Activated CD4-positive, alpha-beta memory T cell treated with anti-CD3 and anti-CD28 coated beads for 36 hours (primary cell): ENCODE results near the gene ABHD5. TPM values are rescaled to one million over a fixed set of nuclear protein-coding genes. Genes with fewer than 3 reads are reported as not detected.

Source experiments
- CTCF ChIA-PET: fragments of 350-600 bp; sonication (Branson Sonifier 250); formaldehyde crosslinking; loops from one replicate; lab custom pipeline; 2021; ENCODE audit warnings: antibody characterized with exemption, inconsistent platforms; lab: Charles Lee
- POLR2A ChIA-PET: fragments of 350-600 bp; sonication (Branson Sonifier 250); formaldehyde crosslinking; loops from one replicate; lab custom pipeline; 2021; ENCODE audit warnings: antibody characterized with exemption; lab: Charles Lee
- DNase-seq: peaks from one replicate; pipeline ENCODE4 v3.0.0-alpha.2; 2020
- H3K27ac Mint-ChIP-seq: one replicate; pipeline ENCODE4 v1.8.0; 2021; ENCODE audit warnings: mixed read lengths
- H3K27me3 Mint-ChIP-seq: one replicate; pipeline ENCODE4 v1.8.0; 2021; ENCODE audit warnings: mixed read lengths
- H3K36me3 Mint-ChIP-seq: one replicate; pipeline ENCODE4 v1.8.0; 2021; ENCODE audit warnings: mixed read lengths
- H3K4me1 Mint-ChIP-seq: one replicate; pipeline ENCODE4 v1.8.0; 2021; ENCODE audit warnings: low read depth, mixed read lengths
- H3K4me3 Mint-ChIP-seq: one replicate; pipeline ENCODE4 v1.8.0; 2021; ENCODE audit warnings: mild to moderate bottlenecking, mixed read lengths
- H3K9me3 Mint-ChIP-seq: one replicate; pipeline ENCODE4 v1.8.0; 2021; ENCODE audit warnings: mixed read lengths
- intact Hi-C: fragments of 100-400 bp; cut with micrococcal nuclease; formaldehyde crosslinking; loops from one replicate; pipeline ENCODE4 v1.15.1; 2023
- total RNA-seq, 2 experiments: library from RNA; stranded (reverse); gene quantifications; one replicate each; pipeline ENCODE4 v1.2.3, GENCODE V29; 2021

The ABHD5 gene
- total RNA-seq, 2 experiments from 2014 or later: 10.0 to 11.4 TPM

DNA sequence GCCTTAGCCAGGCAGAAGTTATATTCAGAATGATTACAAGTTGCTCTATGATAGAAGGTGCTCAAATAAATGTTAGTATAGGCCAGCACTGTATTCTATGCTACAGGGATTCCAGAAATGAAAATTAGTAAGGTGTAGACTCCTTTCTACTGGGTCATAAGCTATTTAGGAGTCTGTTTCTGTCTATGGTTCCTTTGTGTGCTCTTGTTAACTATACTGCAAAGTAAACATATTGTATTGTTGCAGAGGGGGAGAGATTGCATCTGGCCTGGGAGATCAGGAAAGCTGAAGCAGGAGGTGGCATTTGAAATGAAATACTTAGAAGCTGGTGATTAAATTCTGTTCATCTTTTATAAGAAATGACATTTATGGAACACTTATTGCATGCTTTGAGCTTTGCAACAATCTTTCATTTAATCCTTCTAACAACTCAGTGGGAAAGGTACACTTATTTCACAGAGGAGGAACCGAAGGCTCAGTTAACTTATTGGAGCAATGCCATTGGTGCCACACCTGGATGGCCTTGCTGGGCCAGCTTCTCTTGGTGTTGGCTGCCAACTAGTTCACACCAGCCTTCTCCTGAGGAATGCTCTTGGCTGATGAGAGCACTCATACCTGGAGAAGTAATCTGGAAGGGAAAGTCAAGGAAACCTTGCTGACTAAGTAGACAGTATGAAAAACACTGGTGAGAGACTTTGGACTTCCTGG is 39.1 kb downstream of the ABHD5 start:
- ChIA-PET CTCF (interaction anchor here (1.0 kb wide), 1 partner anchor 469 kb away, joined by 3 read pairs; no protein-coding TSS in a partner anchor), POLR2A (no interaction called here)
- H3K36me3 Mint-ChIP-seq: peaks cover 4% of the 10 kb centered on the region
- H3K9me3 Mint-ChIP-seq: no peaks in the 10 kb centered on the region
- H3K27me3 Mint-ChIP-seq: no peaks in the 10 kb centered on the region
- no peak overlapping the region for H3K27ac Mint-ChIP-seq
- no peak for DNase-seq
- H3K4me1 Mint-ChIP-seq: no peaks in the 10 kb centered on the region
- intact Hi-C loops: no loop called here
- H3K4me3 Mint-ChIP-seq: no peak overlapping the region

DNA sequence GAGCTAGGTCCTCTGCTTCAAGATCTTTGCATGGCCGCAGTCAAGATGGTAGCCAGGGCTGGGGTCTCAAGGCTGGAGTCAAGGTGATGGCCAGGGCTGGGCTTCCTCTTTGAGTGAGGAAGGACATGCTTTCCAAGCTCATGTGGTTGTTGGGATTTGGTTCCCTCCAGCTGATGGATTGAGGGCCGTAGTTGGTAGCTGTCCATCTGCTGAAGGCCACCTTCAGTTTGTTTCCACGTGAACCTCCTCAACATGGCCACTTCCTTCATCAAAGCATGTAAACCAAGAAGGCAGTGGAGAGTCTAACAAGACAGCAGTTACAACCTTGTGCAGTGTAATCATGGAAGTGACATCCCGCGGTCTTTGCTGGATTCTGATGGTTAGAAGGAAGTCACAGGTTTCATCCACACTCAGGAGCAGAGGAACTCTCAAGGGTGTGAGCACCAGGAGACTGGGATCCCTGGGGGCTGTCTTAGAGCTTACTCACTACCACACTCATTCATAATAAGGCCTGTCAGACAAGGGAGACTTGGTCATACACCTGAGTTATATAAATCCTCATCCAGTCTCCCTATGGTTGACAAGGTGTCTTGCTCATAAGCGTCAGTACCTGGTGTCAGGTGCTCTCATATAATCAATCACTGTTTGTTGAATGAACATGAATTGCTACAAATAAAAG is 42.1 kb downstream of the ABHD5 start:
- Mint-ChIP-seq H3K4me1 (no peaks in the 10 kb centered on the region), H3K9me3 (no peaks in the 10 kb centered on the region)
- CTCF ChIA-PET: no interaction called here

DNA sequence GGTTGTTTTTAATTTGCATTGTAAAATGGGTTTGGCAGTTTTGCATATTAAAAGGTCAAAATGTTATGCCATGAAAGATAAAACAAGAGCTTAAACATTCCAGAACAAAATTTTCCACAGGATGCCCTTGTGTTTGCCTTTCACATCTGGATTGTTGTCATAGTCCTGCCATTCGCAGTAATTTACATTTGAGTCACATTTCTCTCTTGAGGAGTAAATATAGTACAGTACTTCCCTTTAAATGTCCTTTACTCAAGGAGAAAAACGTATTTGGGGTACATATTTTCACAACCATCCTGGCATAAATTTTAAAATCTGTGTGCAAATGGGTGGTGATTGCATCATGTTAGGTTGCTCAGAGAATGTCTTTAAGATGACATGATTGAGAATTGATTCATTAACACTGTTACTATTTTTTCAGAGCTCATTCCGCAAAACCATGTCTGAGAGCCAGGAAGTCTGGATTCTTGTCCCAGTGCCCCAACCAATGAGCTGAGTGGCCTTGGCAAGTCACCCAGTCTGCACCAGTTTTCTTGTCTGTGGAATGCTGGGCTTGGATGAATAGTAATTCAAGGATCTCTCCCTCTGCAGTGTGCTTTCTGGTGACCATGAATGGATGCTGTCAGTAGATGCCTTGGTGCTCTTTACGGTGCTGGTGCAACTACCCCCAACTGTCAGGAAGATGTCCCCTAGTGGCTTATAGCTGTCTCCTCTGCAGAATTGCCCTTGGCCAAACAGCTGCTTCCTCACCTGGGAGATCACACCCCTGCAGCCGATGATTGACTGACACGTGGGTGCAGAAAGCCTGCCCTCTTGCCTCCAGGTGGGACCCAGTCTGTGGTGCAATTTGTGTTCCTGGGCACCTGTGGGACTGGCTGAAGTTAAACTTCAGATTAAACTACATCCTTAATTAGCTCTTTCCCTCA is 43.0 kb downstream of the ABHD5 start:
- H3K4me1 Mint-ChIP-seq: no peaks in the 10 kb centered on the region
- no peaks in the 10 kb centered on the region for H3K9me3 Mint-ChIP-seq
- H3K36me3 Mint-ChIP-seq: peaks cover 4% of the 10 kb centered on the region
- no peaks in the 10 kb centered on the region for H3K27me3 Mint-ChIP-seq
- intact Hi-C loops: no loop called here
- ChIA-PET CTCF (no interaction called here), POLR2A (no interaction called here)
- no peak overlapping the region for H3K27ac Mint-ChIP-seq
- no peak for DNase-seq
- H3K4me3 Mint-ChIP-seq: no peak overlapping the region

More for the DNA sequence above, 42.1 kb downstream of the ABHD5 start:
- intact Hi-C loops: no loop called here
- Mint-ChIP-seq H3K36me3 (peaks cover 4% of the 10 kb centered on the region), H3K27ac (no peak overlapping the region), H3K4me3 (no peak overlapping the region), H3K27me3 (no peaks in the 10 kb centered on the region)
- no peak for DNase-seq
- POLR2A ChIA-PET: no interaction called here

DNA sequence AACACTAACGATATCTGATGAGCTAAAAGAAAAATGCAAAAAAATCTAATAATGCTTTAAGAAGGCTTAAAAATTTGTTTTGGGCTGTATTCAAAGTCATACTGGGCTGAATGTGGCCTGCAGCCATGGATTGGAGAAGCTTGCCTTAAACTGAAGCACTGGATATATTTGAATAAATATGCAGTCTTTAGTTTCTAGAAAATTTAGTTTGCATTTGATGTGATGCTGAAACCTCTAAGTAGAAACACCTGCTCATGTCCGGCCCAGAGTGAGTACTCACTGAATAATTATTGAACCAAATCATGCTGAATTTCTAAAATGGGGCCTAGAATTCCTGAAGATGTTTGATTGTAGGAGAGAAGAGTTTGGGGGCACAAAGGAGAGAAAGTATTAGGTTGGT is 43.9 kb downstream of the ABHD5 start:
- Mint-ChIP-seq H3K4me3 (no peak overlapping the region), H3K27me3 (no peaks in the 10 kb centered on the region), H3K36me3 (peaks cover 3% of the 10 kb centered on the region), H3K4me1 (no peaks in the 10 kb centered on the region), H3K27ac (no peak overlapping the region), H3K9me3 (no peaks in the 10 kb centered on the region)
- intact Hi-C loops: no loop called here
- ChIA-PET CTCF (no interaction called here), POLR2A (no interaction called here)
- DNase-seq: no peak

DNA sequence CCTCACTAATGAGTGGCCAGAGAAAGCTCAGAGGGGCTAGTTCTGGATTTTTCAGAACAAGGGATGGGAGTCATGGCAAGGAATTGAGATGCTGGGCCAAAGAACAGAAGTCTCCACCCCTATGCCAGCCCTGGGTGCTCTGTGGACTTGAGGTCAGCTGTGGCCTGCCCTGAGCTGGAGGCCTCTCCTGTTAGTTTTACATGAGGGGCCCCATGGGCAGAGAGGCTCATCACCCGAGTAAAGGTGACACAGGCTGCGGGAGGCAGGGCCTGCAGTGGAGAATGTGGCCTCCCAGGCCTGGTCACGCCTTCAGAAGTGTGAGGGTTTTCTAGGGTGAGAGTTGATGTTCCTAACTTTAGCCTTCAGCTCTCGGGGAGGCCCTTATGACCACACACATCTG is 44.9 kb downstream of the ABHD5 start:
- no peak for DNase-seq
- H3K27ac Mint-ChIP-seq: no peak overlapping the region
- ChIA-PET CTCF (no interaction called here), POLR2A (no interaction called here)
- no peaks in the 10 kb centered on the region for H3K36me3 Mint-ChIP-seq
- H3K9me3 Mint-ChIP-seq: no peaks in the 10 kb centered on the region
- H3K27me3 Mint-ChIP-seq: no peaks in the 10 kb centered on the region
- no peak overlapping the region for H3K4me3 Mint-ChIP-seq
- intact Hi-C loops: no loop called here
- no peaks in the 10 kb centered on the region for H3K4me1 Mint-ChIP-seq

DNA sequence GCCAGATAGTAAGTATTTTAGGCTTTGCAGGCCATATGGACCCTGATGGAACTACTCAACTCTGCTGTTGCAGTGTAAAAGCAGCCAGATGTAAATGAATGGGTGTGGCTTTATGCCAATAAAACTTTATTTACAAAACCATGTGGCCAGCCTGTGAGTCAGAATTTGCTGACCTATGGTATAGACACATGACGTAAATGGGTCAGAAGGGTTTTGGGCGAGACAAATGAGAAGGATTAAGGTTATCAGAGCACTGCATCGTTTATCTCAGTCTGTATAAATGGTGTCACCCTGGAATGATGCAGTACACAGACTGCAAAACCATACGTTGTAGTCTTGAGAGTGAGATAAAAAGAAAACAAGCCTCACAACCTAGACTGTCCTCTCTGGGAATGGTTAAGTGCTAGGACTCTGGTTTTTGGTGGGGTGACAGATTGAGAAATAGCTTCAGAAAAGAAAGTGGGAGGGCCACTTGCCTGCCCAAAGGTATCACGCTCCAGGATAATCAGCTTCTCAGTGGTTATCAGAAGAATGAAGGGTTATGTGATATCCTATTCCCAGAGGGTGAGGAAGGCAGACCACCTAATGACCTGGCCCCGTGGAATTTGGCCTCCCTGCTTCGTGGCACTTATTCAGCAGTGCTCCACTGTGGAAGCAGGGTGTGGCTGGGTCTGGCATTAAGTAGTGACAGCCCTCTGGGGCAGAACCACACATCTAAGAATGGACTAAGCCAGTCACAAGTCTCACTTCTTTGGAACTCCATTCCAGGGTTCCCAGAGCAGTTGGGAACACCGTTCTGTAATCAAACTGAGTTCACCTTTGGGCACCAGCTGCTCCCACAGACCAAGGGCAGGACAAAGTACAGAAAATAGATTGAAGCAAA is 46.1 kb downstream of the ABHD5 start:
- intact Hi-C loops: no loop called here
- H3K4me1 Mint-ChIP-seq: no peaks in the 10 kb centered on the region
- ChIA-PET CTCF (interaction anchor here (0.7 kb wide), 1 partner anchor 15 kb away, joined by 6 read pairs; no protein-coding TSS in a partner anchor), POLR2A (no interaction called here)
- no peak overlapping the region for H3K4me3 Mint-ChIP-seq
- no peak overlapping the region for H3K27ac Mint-ChIP-seq
- no peaks in the 10 kb centered on the region for H3K9me3 Mint-ChIP-seq
- H3K36me3 Mint-ChIP-seq: no peaks in the 10 kb centered on the region
- no peak for DNase-seq
- H3K27me3 Mint-ChIP-seq: no peaks in the 10 kb centered on the region

DNA sequence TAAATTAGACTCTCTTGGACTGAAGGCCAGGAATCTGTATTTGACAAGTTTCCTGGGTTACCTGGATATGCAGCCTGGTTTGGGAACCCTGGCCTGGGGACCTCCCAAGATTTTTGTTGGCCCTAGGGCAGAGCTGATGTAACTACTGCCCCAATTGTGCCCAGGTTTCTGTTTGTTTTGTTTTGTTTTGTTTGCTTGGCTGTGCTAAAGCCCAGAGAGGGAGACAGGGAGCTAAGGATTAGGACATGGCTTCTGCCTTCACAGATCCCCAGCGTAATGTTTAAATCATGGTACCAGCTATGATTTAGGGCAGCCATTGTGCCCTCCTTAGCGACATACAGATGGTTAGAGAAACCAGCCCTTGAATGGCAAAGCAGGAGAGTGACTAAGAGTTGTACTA is 47.6 kb downstream of the ABHD5 start:
- Mint-ChIP-seq H3K4me3 (no peak overlapping the region), H3K4me1 (no peaks in the 10 kb centered on the region), H3K9me3 (no peaks in the 10 kb centered on the region), H3K36me3 (no peaks in the 10 kb centered on the region), H3K27ac (no peak overlapping the region), H3K27me3 (no peaks in the 10 kb centered on the region)
- POLR2A ChIA-PET: no interaction called here
- intact Hi-C loops: no loop called here
- DNase-seq: no peak
- CTCF ChIA-PET: no interaction called here

DNA sequence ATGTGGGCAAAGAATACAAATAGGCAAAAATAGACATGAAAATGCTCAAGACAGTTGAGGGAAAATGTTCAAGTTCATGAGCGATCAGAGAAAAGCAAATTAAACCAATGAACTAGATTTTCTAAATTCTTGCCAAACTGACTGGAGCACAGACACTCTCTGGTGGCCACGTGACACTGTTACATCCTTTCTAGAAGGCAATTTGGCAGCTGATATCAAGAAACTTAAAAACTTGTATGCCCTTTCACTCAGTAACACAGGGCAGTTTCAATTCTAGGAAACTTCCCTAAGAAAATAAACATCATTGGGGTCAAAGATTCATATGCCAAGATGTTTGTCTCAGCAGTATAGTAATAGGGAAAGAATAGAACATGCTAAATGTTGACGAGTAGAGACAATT is 52.2 kb downstream of the ABHD5 start:
- Mint-ChIP-seq H3K4me1 (no peaks in the 10 kb centered on the region), H3K27ac (no peak overlapping the region), H3K4me3 (no peak overlapping the region), H3K9me3 (peaks cover 13% of the 10 kb centered on the region), H3K36me3 (no peaks in the 10 kb centered on the region), H3K27me3 (peaks cover 1% of the 10 kb centered on the region)
- CTCF ChIA-PET: no interaction called here
- POLR2A ChIA-PET: no interaction called here
- no peak for DNase-seq
- intact Hi-C loops: no loop called here

DNA sequence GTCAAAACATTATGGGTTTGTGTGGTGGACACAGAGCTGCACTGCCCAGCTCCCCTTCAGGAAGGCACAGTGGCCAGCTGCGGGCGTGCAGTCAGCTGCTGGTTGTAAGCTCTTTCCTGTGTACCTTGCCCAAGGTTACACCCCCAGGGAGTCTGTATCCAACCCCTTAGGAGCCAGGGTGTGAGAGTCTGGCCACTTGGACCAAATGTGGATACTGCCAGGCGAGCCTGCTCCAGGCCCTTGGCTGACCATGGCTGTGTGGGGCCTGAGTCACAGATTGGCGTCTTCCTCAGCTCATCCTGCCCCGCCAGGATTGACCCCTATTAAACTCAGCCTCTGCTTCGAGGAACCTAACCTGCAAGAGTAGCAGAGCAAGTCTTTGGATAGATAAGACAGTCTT is 56.9 kb downstream of the ABHD5 start:
- Mint-ChIP-seq H3K27me3 (peaks cover 1% of the 10 kb centered on the region), H3K4me3 (no peak overlapping the region), H3K27ac (no peak overlapping the region), H3K4me1 (no peaks in the 10 kb centered on the region), H3K36me3 (no peaks in the 10 kb centered on the region), H3K9me3 (peaks cover 13% of the 10 kb centered on the region)
- intact Hi-C loops: no loop called here
- no peak for DNase-seq
- ChIA-PET CTCF (no interaction called here), POLR2A (no interaction called here)

DNA sequence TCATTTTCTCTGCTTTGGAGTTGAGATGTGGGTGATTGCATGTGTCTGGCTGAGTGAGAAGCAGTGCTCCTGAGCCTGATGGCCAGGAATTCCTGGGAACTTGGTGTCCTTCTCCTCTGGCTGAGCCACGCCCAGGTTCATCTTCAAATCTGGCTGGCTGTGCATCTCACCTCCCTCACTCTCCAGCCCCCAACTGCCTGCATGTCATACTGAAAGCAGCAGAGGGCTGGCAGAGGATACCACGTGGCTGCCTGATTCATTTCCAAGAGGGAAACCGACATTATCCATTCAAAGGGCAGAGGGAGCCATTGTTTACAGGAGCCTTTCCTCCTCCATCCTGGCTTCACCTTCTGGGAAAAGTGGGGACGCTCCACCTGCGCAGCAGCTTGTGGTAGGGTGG is 57.4 kb downstream of the ABHD5 start:
- Mint-ChIP-seq H3K4me3 (no peak overlapping the region), H3K36me3 (no peaks in the 10 kb centered on the region), H3K27ac (no peak overlapping the region), H3K27me3 (peaks cover 1% of the 10 kb centered on the region), H3K9me3 (peaks cover 13% of the 10 kb centered on the region), H3K4me1 (no peaks in the 10 kb centered on the region)
- intact Hi-C loops: no loop called here
- no peak for DNase-seq
- ChIA-PET POLR2A (no interaction called here), CTCF (no interaction called here)

DNA sequence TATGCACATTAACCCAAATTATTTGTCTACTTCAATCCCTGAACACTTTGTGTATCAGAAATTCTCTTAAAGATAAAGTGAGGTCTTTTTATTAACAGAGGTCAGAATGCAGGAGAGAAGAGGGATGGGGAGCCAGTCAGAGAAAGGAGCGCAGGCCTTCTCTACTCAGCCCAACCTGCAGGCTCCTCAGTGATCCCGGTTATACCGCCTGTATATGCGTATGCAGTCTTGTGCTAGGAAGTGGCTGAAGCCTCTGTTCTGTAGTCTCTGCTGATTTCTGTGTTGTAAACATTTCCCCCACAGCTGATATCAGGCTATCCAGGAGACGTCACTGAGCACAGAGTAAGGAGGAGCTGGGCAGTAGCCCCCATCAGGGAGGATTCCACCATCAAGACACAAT is 57.9 kb downstream of the ABHD5 start:
- H3K9me3 Mint-ChIP-seq: peaks cover 13% of the 10 kb centered on the region
- intact Hi-C loops: no loop called here
- no peaks in the 10 kb centered on the region for H3K36me3 Mint-ChIP-seq
- ChIA-PET CTCF (no interaction called here), POLR2A (no interaction called here)
- H3K27me3 Mint-ChIP-seq: peaks cover 1% of the 10 kb centered on the region
- H3K4me3 Mint-ChIP-seq: no peak overlapping the region
- no peaks in the 10 kb centered on the region for H3K4me1 Mint-ChIP-seq
- H3K27ac Mint-ChIP-seq: no peak overlapping the region
- DNase-seq: no peak
